Esophagus (tissue), 2 donors: ENCODE measurements around the gene SNRNP25. TPM values are rescaled to one million over a fixed set of nuclear protein-coding genes. Genes with fewer than 3 reads are reported as not detected.

Source experiments
- H3K27ac ChIP-seq, 2 donors: one replicate each; pipeline ENCODE4 v1.5.1; 2013; ENCODE audit warnings: low read depth in 2 of 2, mild to moderate bottlenecking in 2 of 2, inconsistent platforms in 1 of 2, low read length in 1 of 2, moderate library complexity in 1 of 2
- H3K27me3 ChIP-seq, 2 donors: one replicate each; pipeline ENCODE4 v1.6.1; 2013; ENCODE audit warnings: low read length in 2 of 2, control low read depth in 1 of 2, mild to moderate bottlenecking in 1 of 2; ENCODE audit not compliant: insufficient read depth in 2 of 2, control insufficient read depth in 1 of 2
- H3K36me3 ChIP-seq, 2 donors: one replicate each; pipeline ENCODE4 v1.6.1; 2013; ENCODE audit warnings: low read length in 1 of 2; ENCODE audit not compliant: control insufficient read depth in 2 of 2, insufficient read depth in 2 of 2
- H3K4me1 ChIP-seq, 2 donors: one replicate each; pipeline ENCODE4 v1.6.1; 2013; ENCODE audit warnings: low read length in 1 of 2; ENCODE audit not compliant: control insufficient read depth in 2 of 2, insufficient read depth in 2 of 2
- H3K4me3 ChIP-seq, 2 donors: one replicate each; pipeline ENCODE4 v1.5.1; 2013; ENCODE audit warnings: low read length in 2 of 2, mild to moderate bottlenecking in 2 of 2, low read depth in 1 of 2, moderate library complexity in 1 of 2
- H3K9me3 ChIP-seq, 2 donors: one replicate each; pipeline ENCODE4 v1.6.1; 2013; ENCODE audit warnings: mild to moderate bottlenecking in 2 of 2, low read depth in 1 of 2, low read length in 1 of 2, moderate library complexity in 1 of 2; ENCODE audit not compliant: control insufficient read depth in 2 of 2, insufficient read depth in 1 of 2
- WGBS, 2 donors: extraction: QIAGEN DNeasy Blood & Tissue Kit; methylation state at CpG; one replicate each; pipeline ENCODE4 v1.1.7; 2013; 5-methylcytosine and 5-hydroxymethylcytosine counted together
- polyA plus RNA-seq, 2 donors: library from polyadenylated mRNA; stranded (reverse); fragments of 200-250 nt; gene quantifications; one replicate each; pipeline ENCODE4 v1.2.3, GENCODE V29; 2013
- donor health status: healthy with polysubstance abuse.
- donor health status: Bipolar disorder and iron deficiency.

The SNRNP25 gene
- polyA plus RNA-seq, 2 donors = 18.1 to 25.6 TPM

DNA sequence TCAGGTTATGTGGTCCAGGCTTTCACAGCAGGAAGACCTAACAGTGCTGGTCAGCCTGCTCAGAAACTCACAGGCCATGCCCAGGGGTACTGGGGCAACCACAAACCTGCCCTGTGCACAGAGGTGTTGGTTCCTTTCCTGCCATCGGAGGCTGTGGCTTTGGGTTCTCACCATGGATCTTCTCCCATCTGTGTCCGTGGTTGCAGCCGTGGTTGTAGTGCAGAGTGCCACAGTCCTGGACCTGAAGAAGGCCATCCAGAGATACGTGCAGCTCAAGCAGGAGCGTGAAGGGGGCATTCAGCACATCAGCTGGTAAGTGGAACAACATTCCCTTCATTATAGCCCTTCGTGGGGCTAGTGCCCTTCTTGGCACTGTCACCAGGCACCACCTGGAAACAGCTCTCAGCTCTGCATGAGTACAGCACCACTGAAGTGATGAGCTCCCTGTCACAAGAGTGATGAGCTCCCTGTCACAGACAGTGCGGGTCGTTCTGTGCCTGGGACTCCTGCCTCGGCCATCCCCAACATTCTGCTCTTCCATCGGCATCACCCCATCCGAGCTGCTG is 2.0 kb downstream of the SNRNP25 start:
- Histone ChIP-seq H3K4me3 (no peak overlapping the region), H3K4me1 (peaks cover 0 to 3% of the 10 kb centered on the region in 2 donors), H3K27ac (no peak overlapping the region), H3K27me3 (no peaks in the 10 kb centered on the region), H3K36me3 (peaks cover 6 to 52% of the 10 kb centered on the region in 2 donors), H3K9me3 (no peaks in the 10 kb centered on the region)
- WGBS, 2 donors = 86 to 87% methylated on average over 11 of the region's 11 CpGs

DNA sequence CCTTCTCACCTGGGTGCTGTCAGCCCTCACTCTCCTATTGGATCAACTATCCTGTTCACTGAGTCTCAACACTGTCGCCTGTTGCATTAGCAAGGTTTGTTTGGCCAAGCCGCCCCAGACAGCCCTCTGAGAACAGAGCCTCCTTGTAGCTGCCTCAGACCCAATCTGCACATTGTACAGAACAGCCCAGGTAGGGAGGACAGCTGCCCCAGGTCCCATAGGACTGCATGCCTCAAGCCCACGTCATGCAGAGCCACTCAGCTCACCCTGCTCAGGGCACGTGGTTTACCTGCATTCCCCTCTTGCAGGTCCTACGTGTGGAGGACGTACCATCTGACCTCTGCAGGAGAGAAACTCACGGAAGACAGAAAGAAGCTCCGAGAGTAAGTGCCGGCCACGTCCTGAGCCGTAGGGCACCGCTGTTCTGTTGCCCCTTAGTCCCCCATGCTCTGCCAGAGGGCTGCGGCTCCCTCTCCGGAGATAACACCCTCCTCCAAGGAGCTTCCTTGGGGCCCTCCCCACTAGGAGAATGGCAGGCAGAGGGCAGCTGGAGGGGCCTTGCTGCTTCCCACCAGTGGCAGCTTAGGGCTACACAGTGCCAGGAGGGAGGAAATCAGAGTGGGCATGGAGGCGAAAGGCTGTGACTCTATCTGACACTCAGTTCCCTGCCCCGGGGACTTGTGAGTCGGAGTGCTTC is 2.8 kb downstream of the SNRNP25 start:
- no peak overlapping the region for H3K4me3 ChIP-seq
- 89% methylated on average over 17 of the region's 17 CpGs for WGBS, 2 donors
- no peaks in the 10 kb centered on the region for H3K27me3 ChIP-seq
- no peaks in the 10 kb centered on the region for H3K9me3 ChIP-seq
- H3K36me3 ChIP-seq = peaks cover 6 to 56% of the 10 kb centered on the region in 2 donors
- H3K27ac ChIP-seq = no peak overlapping the region
- peaks cover 0 to 3% of the 10 kb centered on the region in 2 donors for H3K4me1 ChIP-seq

DNA sequence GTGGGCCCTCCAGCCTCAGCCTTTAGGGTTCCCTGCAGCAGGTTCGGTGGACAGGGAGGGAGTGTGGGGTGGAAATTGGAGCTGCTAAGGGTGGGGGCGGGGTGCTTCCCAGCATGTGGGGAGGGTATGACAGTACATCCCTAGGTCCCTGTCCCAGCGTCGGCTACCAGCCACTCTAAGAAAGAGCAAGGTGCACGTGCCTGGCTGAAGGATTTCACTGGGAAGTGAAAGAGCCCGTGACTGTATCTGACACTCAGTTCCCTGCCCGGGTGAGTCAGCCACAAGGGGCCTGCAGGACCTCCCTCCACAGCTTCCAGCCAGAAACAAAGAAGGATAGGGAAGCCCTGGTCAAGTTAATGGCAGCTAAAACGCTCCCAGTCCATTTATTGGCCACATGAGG is 4.1 kb downstream of the SNRNP25 start:
- H3K4me3 ChIP-seq = no peak overlapping the region
- H3K4me1 ChIP-seq = peaks cover 0 to 3% of the 10 kb centered on the region in 2 donors
- no peaks in the 10 kb centered on the region for H3K9me3 ChIP-seq
- 70 to 76% methylated on average over 7 to 8 of the region's 8 CpGs for WGBS, 2 donors
- no peak overlapping the region for H3K27ac ChIP-seq
- H3K27me3 ChIP-seq = no peaks in the 10 kb centered on the region
- H3K36me3 ChIP-seq = peaks cover 6 to 69% of the 10 kb centered on the region in 2 donors

DNA sequence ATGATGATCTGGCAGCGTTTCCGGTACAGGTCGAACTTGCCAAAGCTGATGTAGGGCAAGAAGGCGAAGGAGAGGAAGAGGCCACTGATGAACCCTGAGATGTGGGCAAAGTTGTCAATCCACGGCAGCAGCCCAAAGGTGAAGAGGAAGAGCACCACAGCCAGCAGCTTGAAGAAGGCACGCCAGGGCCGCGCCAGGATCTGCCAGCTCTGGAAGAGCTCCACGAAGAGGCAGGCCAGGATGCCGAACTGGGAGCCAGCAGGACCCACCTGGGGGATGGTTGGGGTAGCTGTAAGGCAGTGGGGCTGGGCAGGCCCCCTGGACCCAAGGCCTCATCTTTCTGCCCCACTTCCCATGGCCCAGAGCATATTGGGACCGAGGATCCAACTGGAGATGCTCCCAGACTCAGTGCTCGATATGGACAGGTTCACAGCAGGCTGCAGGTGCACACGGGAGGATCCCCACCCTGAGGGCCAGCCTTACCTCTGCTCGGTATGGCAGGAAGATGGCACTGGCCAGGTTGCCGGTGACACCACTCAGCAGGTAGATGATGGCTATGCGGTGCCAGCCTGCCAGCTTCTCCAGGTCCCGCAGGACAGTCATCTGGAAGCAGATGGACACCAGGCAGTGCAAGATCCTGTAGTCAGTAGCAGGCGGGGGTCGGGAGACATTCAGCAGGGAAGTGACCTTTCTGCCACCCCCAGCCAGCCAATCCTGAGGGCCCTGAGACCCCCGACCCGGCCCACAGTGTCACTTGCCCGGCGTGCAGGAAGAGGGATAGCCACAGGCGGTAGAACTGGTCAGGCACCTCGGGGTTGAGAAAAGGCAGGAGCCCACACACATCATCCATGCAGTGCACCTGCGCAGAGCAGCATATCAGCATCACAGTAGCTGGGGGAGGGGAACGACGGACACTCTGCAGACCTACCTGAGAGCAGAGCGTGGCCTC is 5.1 kb downstream of the SNRNP25 start:
- H3K4me3 ChIP-seq = no peak overlapping the region
- H3K27ac ChIP-seq = no peak overlapping the region
- peaks cover 9 to 80% of the 10 kb centered on the region in 2 donors for H3K36me3 ChIP-seq
- H3K4me1 ChIP-seq = peaks cover 0 to 3% of the 10 kb centered on the region in 2 donors
- H3K9me3 ChIP-seq = no peaks in the 10 kb centered on the region
- H3K27me3 ChIP-seq = no peaks in the 10 kb centered on the region
- 79 to 81% methylated on average over 29 of the region's 29 CpGs for WGBS, 2 donors

DNA sequence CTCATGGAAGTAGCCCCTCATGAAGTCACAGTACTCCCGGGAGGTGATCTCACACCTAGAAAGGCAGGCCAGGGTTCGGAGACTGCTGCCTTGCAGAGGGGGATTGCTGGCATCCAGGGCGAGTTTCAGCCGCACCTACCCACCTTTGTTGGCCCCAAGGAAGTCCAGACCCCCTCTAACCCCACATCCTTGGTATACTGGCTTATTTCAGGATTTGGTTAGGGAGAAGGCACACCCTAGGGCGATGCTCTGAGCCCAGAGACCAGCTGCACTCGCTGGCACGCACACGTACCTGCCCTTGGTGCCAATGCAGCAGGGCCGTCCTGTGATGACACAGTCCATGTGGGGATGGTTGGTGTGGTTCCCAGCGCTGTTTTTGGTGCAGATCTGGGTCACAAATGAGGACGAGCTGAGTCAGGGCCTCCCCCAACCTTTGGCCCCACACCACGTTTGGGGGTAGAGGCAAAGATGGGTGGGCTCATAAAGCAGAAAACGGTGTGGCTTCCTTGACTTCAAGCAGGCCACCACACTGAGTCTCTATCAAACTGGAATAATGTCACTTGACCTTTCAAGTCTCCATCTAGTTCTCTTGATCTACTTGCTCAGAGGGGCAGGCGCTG is 5.9 kb downstream of the SNRNP25 start:
- Histone ChIP-seq H3K36me3 (peaks cover 9 to 87% of the 10 kb centered on the region in 2 donors), H3K27ac (no peak overlapping the region)
- WGBS, 2 donors = 85% methylated on average over 14 of the region's 14 CpGs

DNA sequence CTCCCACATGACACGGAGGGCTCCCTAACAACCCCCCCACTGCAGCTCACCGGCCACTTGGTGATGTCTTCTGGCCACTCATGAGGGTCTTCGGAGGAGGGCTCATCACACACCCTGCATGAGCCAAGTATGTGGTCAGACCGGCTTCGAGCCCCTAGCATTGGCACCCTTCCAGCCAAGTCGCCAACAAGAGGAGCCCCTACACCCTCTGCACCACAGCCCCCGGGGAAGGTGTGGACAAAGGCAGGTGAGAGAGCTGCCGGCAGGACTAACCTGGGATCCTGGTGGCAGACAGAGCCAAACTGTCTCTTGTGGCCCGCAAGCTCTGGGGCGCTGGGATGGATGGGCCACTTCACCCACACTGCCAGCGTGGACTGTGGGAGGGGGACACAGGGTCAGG is 6.5 kb downstream of the SNRNP25 start:
- WGBS, 2 donors = 75 to 79% methylated on average over 11 of the region's 11 CpGs
- peaks cover 9 to 92% of the 10 kb centered on the region in 2 donors for H3K36me3 ChIP-seq

More for the DNA sequence above, 5.9 kb downstream of the SNRNP25 start:
- Histone ChIP-seq H3K9me3 (no peaks in the 10 kb centered on the region), H3K4me1 (no peaks in the 10 kb centered on the region), H3K27me3 (no peaks in the 10 kb centered on the region), H3K4me3 (no peak overlapping the region)

DNA sequence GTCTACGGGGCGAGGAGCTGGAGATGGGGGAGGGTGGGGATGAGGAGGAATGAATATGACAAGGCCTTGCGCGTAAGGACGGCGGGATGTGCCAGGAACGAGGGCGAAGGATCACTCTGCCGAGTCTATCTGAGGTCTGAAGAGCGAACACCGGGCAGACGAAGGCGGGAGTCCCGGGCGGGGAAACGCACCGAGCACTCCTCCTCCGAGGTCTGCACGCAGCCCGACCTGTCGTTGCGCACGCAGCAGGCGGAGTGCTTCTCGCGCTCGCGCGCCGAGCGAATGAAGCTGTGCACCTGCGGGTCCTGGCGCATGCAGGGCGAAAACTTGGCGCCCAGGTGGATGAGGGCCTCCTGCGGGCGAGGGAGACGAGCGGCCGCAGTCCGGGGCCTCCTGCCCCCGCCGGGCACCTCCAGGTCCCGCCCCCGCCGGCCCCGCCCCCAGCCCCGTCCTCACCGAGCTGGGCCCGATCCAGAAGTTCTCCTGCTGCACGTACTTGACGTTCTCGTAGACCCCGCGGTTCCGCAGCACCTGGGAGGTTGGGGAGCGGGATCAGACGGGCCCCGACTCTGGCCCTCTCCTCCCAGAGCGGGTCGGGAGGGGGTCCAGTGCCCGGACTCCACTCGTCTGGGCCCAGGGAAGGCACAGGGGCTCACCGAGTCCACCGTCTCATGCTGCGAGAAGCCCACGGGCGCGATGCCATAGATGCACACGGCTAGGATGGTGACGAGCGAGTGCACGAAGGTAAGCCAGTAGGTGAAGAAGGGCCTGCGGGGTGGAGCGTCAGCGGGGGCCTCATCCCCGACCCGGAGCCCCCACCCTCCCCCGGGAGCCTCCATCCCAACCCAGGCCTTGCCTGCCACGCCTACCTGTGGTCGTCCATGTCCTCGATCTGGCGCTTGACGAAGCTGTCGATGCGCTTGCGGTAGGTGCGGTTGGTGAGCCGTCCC is 7.6 kb downstream of the SNRNP25 start:
- no peaks in the 10 kb centered on the region for H3K9me3 ChIP-seq
- H3K36me3 ChIP-seq = peaks cover 9 to 83% of the 10 kb centered on the region in 2 donors
- H3K4me1 ChIP-seq = peaks cover 0 to 7% of the 10 kb centered on the region in 2 donors
- H3K4me3 ChIP-seq = no peak overlapping the region
- H3K27me3 ChIP-seq = no peaks in the 10 kb centered on the region
- WGBS, 2 donors = 86 to 88% methylated on average over 66 to 89 of the region's 89 CpGs
- H3K27ac ChIP-seq = no peak overlapping the region

More for the DNA sequence above, 6.5 kb downstream of the SNRNP25 start:
- H3K4me3 ChIP-seq = no peak overlapping the region
- H3K27ac ChIP-seq = no peak overlapping the region
- H3K4me1 ChIP-seq = no peaks in the 10 kb centered on the region
- H3K9me3 ChIP-seq = no peaks in the 10 kb centered on the region
- no peaks in the 10 kb centered on the region for H3K27me3 ChIP-seq

DNA sequence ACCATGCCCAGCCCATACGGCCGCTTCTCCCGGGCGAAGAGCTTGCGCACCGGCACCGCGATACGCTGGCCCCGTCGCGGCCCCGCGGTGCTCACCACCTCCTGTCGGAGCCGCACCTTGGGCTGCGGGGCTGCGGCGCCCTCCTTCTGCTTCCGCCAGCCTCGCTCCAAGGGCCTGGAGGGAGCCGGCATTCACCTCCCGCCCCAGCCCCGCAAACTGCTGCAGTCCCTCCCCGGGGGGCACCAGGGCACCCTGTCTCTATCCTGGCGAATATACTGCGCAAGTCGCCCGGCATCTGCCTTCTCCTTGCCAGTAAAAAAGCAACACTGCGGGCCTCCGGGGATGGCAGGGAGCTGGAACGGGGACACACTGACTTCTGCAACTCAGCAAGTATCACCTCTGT is 8.3 kb downstream of the SNRNP25 start:
- peaks cover 6 to 76% of the 10 kb centered on the region in 2 donors for H3K36me3 ChIP-seq

More for the DNA sequence above, 8.3 kb downstream of the SNRNP25 start:
- no peak overlapping the region for H3K4me3 ChIP-seq
- H3K27me3 ChIP-seq = no peaks in the 10 kb centered on the region
- no peak overlapping the region for H3K27ac ChIP-seq
- 94 to 96% methylated on average over 32 of the region's 32 CpGs for WGBS, 2 donors
- H3K9me3 ChIP-seq = no peaks in the 10 kb centered on the region
- H3K4me1 ChIP-seq = peaks cover 0 to 9% of the 10 kb centered on the region in 2 donors
